Prostate gland (tissue), 2 donors: ENCODE results near the gene GAREM1. TPM values are rescaled to one million over a fixed set of nuclear protein-coding genes. Genes with fewer than 3 reads are reported as not detected.
A peak's percentile ranks its signal among the peaks of the same experiment; 100 is the strongest.

Source experiments
- DNase-seq: peaks from one replicate; pipeline ENCODE4 v3.0.0-alpha.2; 2019; ENCODE audit warnings: low spot score
- H3K27ac ChIP-seq, 2 donors: fragments of 200-600 bp; sonication (generic); 2 replicates each; pipeline ENCODE4 v1.5.1; 2017 to 2019
- H3K27me3 ChIP-seq: fragments of 200-600 bp; sonication (generic); replicated peaks from 2 replicates; pipeline ENCODE4 v1.5.1; 2019; ENCODE audit not compliant: insufficient read depth
- H3K36me3 ChIP-seq, 2 donors: fragments of 200-600 bp; sonication (generic); 1 replicate in 1 of 2; 2 replicates in 1 of 2; pipeline versions ENCODE4 v1.5.1 to v1.8.1; 2017 to 2019
- H3K4me1 ChIP-seq: fragments of 200-600 bp; sonication (generic); replicated peaks from 2 replicates; pipeline ENCODE4 v1.5.1; 2019
- H3K4me3 ChIP-seq, 2 donors: fragments of 200-600 bp; sonication (generic); 2 replicates each; pipeline ENCODE4 v1.5.1; 2017 to 2019
- H3K9me3 ChIP-seq: fragments of 200-600 bp; sonication (generic); 2 replicates; pipeline ENCODE4 v1.5.1; 2017
- CTCF ChIP-seq, 4 experiments: fragments of 200-600 bp in 2 of 4; fragments of 450-650 bp in 2 of 4; sonication (generic) in 2 of 4; IDR thresholded peaks; 1 replicate in 3 of 4; 2 replicates in 1 of 4; pipeline ENCODE4 v1.5.1; 2016 to 2019; ENCODE audit warnings: antibody characterized with exemption in 4 of 4, mild to moderate bottlenecking in 2 of 4, moderate library complexity in 2 of 4
- POLR2A ChIP-seq: fragments of 450-650 bp; IDR thresholded peaks from one replicate; pipeline ENCODE4 v1.6.1; 2016; ENCODE audit warnings: antibody characterized with exemption, mild to moderate bottlenecking
- POLR2AphosphoS5 ChIP-seq: sonication (generic); formaldehyde crosslinking; IDR thresholded peaks from one replicate; pipeline ENCODE4 v1.6.1; 2017; ENCODE audit warnings: antibody characterized with exemption
- WGBS: methylation state at CpG from one replicate; pipeline ENCODE4 v1.1.5; 2018; 5-methylcytosine and 5-hydroxymethylcytosine counted together
- intact Hi-C: fragments of 100-400 bp; cut with DNase I; formaldehyde crosslinking; loops from one replicate; pipeline ENCODE4 v1.14.2; 2022
- total RNA-seq, 2 donors: library from RNA; depleted of rRNA; stranded (reverse); fragments of >200 nt; gene quantifications; one replicate each; pipeline ENCODE4 v1.1.0, GENCODE V29; 2016

GAREM1 gene
- total RNA-seq, 2 donors from 2014 or later, result 9.5 to 14.9 TPM

GRCh38 chr18:32469691-32470459, 807 bp downstream of the GAREM1 start:
- peak overlapping the region; percentile 74 to 76 for H3K27ac ChIP-seq
- DNase-seq, result peak; percentile 19
- no peaks in the 10 kb centered on the region for H3K4me1 ChIP-seq
- no peaks in the 10 kb centered on the region for H3K27me3 ChIP-seq
- peak overlapping the region; percentile 68 to 69 for H3K4me3 ChIP-seq
- H3K9me3 ChIP-seq, result no peaks in the 10 kb centered on the region
- 1% methylated on average over 31 of the region's 41 CpGs for WGBS
- TF ChIP-seq POLR2A, result no peak
- TF ChIP-seq POLR2AphosphoS5, result no peak
- no peaks in the 10 kb centered on the region for H3K36me3 ChIP-seq
- intact Hi-C loops, result loop anchor here (2.0 to 5.0 kb wide), 3 partner anchors 138 to 313 kb away; no protein-coding TSS in a partner anchor

- intact Hi-C loops, result no loop called here
- peak in 2 of 4 experiments; percentile 14 to 33 for TF ChIP-seq CTCF (IDR thresholded peaks at IDR 0.05)
- TF ChIP-seq POLR2A, result no peak
- TF ChIP-seq POLR2AphosphoS5, result peak; percentile 4
- H3K27ac ChIP-seq, result peak overlapping the region; percentile 74 to 76
- H3K9me3 ChIP-seq, result no peaks in the 10 kb centered on the region
- 22% methylated on average over 8 of the region's 8 CpGs for WGBS
- H3K4me3 ChIP-seq, result peak overlapping the region; percentile 68 to 69
- H3K27me3 ChIP-seq, result no peaks in the 10 kb centered on the region
- no peaks in the 10 kb centered on the region for H3K36me3 ChIP-seq
- no peaks in the 10 kb centered on the region for H3K4me1 ChIP-seq
- peak; percentile 10 for DNase-seq
Measured at GRCh38 chr18:32469190-32469651, 1.5 kb downstream of the GAREM1 start.

- Histone ChIP-seq H3K4me1 (no peaks in the 10 kb centered on the region), H3K4me3 (peak overlapping the region; percentile 2 to 9), H3K9me3 (no peaks in the 10 kb centered on the region), H3K27ac (no peak overlapping the region), H3K27me3 (no peaks in the 10 kb centered on the region), H3K36me3 (no peaks in the 10 kb centered on the region)
- intact Hi-C loops, result no loop called here
- 45% methylated on average over 3 of the region's 3 CpGs for WGBS
- TF ChIP-seq POLR2AphosphoS5, result no peak
- no peak for TF ChIP-seq CTCF (IDR thresholded peaks at IDR 0.05)
- TF ChIP-seq POLR2A, result no peak
- DNase-seq, result no peak
Measured at GRCh38 chr18:32468147-32468845, 2.4 kb downstream of the GAREM1 start.

- no peak overlapping the region for H3K27ac ChIP-seq
- TF ChIP-seq CTCF (IDR thresholded peaks at IDR 0.05) (no peak), POLR2AphosphoS5 (no peak), POLR2A (no peak)
- intact Hi-C loops, result no loop called here
- no peak overlapping the region for H3K4me3 ChIP-seq
- 16% methylated on average over 2 of the region's 2 CpGs for WGBS
- H3K36me3 ChIP-seq, result no peaks in the 10 kb centered on the region
- no peaks in the 10 kb centered on the region for H3K9me3 ChIP-seq
- no peaks in the 10 kb centered on the region for H3K4me1 ChIP-seq
- no peaks in the 10 kb centered on the region for H3K27me3 ChIP-seq
- DNase-seq, result no peak
Measured at GRCh38 chr18:32461709-32462272, 8.9 kb downstream of the GAREM1 start.

DNA sequence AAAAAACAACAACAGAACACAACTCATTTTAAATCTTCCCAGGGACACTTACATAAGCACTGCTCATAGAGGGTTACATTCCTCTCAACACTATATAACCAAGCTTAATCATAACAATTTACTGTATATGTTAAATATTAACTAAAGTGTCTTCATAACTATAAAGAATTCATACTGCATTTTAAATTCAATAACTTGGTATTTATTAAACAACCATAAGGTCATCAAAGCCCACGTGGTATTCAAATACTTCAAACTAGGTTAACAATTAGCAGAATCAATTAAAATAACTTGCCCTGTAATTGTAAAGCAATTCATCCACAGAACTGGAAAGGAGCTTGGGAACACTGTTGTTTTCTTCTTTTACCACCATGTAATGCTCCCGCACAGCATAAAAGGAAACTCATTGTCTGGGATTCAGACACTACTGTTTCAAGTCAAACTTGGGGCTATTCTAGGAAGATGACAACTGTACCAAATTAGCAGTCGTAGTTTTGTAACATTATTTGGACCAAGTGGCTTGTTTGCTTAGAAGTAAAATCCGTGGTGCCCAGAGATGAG, 10.4 kb downstream of the GAREM1 start:
- no peak overlapping the region for H3K27ac ChIP-seq
- H3K36me3 ChIP-seq, result no peaks in the 10 kb centered on the region
- no peak for TF ChIP-seq CTCF (IDR thresholded peaks at IDR 0.05)
- TF ChIP-seq POLR2A, result no peak
- TF ChIP-seq POLR2AphosphoS5, result no peak
- no peak overlapping the region for H3K4me3 ChIP-seq
- no peaks in the 10 kb centered on the region for H3K9me3 ChIP-seq
- 74% methylated on average over 4 of the region's 4 CpGs for WGBS
- intact Hi-C loops, result no loop called here
- DNase-seq, result no peak
- no peaks in the 10 kb centered on the region for H3K27me3 ChIP-seq
- no peaks in the 10 kb centered on the region for H3K4me1 ChIP-seq
